GM10248 (cell line): ENCODE data around the gene MATN4.

Source experiments
- CTCF ChIA-PET: fragments of 300-600 bp; sonication (Branson Sonifier 250); formaldehyde crosslinking; extraction: SDS; loops from one replicate; lab custom pipeline; 2021; ENCODE audit warnings: antibody characterized with exemption; lab: Yijun Ruan, JAX
- POLR2A ChIA-PET: fragments of 350-650 bp; sonication (Branson Sonifier 250); formaldehyde crosslinking; extraction: SDS; loops from one replicate; lab custom pipeline; 2020; ENCODE audit warnings: antibody characterized with exemption; lab: Yijun Ruan, JAX
- DNase-seq: peaks from one replicate; pipeline ENCODE4 v3.0.0; 2012; ENCODE audit errors: extremely low spot score
- TF ChIP-seq, protein P1 (sequence below): IDR thresholded peaks from 2 replicates; pipeline ENCODE4 v1.5.1; 2012; ENCODE audit warnings: mild to moderate bottlenecking, low read depth; ENCODE audit errors: extremely low read depth, missing control alignments, control extremely low read depth

The MATN4 gene

DNA sequence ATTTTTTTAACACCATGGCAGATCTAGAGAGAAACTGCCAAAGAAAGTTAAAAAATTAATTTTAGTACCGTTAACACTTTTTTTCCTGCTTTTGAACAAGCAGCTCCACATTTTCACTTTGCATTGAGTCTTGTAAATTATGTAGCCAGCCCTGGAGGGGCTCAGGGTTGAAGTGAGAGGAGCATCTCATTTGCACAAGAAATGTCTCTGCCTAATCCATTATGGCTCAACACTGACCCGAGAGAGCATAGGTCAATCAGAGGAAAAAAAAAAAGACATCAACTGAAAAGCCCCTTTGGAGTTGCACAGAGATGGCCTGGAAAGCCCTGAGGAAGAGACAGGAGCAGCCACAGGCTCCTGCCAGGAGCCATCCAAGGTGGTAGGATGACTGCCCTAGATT, 49.4 kb downstream of the MATN4 start:
- POLR2A ChIA-PET, result no interaction called here
- no peak for DNase-seq
- CTCF ChIA-PET, result interaction anchor here (1.3 kb wide), 1 partner anchor 10 kb away, joined by 5 read pairs; no protein-coding TSS in a partner anchor
- TF ChIP-seq, protein P1, sequence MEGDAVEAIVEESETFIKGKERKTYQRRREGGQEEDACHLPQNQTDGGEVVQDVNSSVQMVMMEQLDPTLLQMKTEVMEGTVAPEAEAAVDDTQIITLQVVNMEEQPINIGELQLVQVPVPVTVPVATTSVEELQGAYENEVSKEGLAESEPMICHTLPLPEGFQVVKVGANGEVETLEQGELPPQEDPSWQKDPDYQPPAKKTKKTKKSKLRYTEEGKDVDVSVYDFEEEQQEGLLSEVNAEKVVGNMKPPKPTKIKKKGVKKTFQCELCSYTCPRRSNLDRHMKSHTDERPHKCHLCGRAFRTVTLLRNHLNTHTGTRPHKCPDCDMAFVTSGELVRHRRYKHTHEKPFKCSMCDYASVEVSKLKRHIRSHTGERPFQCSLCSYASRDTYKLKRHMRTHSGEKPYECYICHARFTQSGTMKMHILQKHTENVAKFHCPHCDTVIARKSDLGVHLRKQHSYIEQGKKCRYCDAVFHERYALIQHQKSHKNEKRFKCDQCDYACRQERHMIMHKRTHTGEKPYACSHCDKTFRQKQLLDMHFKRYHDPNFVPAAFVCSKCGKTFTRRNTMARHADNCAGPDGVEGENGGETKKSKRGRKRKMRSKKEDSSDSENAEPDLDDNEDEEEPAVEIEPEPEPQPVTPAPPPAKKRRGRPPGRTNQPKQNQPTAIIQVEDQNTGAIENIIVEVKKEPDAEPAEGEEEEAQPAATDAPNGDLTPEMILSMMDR, result no peak

DNA sequence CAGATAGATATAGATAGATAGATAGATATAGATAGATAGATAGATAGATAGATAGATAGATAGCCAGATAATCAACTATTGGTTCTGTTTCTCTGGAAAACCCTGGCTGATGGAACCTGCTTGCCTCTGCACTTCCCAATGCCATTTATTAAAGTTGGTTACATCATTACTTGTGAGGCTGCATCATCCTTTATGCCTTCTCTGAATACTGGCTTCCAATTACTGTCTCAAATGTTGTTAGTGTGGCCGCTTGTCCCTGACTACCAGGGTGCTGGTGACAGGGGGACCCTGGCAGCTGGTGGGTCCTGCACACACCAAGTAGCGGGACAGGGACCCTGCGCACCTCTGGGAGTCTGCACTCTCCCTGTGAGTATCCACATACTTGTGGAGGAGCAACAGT, 49.8 kb downstream of the MATN4 start:
- no peak for DNase-seq
- TF ChIP-seq, protein P1, result no peak
- POLR2A ChIA-PET, result no interaction called here
- CTCF ChIA-PET, result no interaction called here

DNA sequence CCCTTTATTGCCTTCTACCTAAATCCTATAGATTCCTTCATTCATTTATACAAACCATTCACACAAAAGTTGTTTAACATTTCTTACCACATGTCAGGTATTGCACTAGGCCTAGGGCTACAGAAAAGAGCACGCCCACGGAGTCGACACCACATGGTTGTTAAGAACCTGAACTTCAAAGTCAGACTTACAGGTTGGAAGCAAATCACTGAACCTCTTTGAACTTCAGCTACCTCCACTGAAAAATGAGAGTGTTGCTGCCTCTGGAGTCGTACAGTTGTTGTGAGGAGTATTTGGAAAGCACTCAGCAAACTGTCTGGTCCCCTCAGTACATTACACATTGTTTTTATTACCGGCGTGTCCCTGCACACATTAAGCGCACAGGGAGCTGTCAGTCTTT, 50.4 kb downstream of the MATN4 start:
- DNase-seq, result no peak
- POLR2A ChIA-PET, result no interaction called here
- CTCF ChIA-PET, result interaction anchor here (1.4 kb wide), 1 partner anchor 9 kb away, joined by 3 read pairs; no protein-coding TSS in a partner anchor
- TF ChIP-seq, protein P1, result no peak

DNA sequence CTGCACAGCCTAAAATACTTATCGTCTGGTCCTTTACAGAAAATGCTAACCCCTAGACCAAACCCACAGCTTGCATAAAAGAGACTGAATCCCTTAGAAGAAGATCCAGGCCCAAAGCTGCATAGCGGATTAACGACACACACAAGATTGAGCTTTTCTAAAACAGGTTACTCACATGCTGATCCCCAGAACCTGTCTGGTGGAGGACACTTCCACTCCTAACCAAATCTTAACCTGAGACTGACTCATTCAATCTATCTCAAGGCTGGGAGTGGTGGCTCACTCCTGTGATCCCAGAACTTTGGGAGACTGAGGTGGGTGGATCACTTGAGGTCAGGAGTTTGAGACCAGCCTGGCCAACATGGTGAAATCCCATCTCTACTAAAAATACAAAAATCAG, 50.9 kb downstream of the MATN4 start:
- ChIA-PET POLR2A (no interaction called here), CTCF (interaction anchor here (1.1 to 1.4 kb wide), 2 partner anchors 9 to 36 kb away, joined by 3 read pairs; no protein-coding TSS in a partner anchor)
- DNase-seq, result no peak
- TF ChIP-seq, protein P1, result no peak

DNA sequence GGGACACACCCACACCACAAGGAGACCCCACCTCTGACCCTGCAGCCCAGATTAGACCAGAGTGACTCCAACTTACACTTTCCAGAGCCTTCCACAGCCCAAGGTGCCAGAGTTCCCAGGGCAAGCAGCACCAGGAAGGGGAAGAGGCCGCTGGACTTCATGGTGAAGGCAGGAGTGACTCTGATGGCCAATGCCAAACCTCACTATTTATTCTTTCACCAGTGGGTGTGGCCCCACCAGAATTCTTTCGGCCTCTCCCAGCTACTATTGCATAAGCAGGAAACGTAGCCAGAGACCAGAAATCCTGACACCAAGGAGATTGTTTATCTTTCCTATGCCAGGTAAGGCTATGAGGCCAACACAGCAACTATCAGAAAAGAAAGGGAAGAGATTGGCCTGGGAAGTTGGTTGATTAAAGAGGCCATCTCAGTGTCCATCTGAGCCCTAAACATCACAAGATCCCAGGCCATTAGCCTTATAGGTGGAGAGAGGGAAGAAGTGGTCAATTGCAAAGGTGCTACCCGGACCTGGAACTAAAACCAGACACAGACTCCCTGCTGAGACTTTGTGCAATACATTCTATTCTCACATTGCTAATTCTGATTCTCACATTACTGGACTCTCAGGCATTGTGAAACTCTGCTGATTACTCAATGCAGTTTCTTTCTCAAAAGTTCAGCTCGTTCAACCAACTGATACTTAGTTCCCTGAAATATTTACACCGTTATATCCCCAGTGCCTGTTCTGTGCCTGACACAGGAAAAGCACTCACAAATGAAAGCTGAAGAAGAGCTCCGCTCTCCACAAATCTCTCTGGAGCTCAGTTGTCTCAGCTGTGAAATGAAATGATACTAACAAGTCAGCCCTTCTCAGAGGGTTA, 53.5 kb downstream of the MATN4 start, which contains the start of gene SLPI:
SLPI (minus strand) TSS at position 182 of the 880 bp plus-strand sequence; CDS start at position 161, 21 bp downstream.
- TF ChIP-seq, protein P1, result no peak
- CTCF ChIA-PET, result interaction anchor here (1.0 to 1.3 kb wide), 3 partner anchors 9 to 517 kb away, joined by 3 read pairs; no protein-coding TSS in a partner anchor
- peak; percentile 24 for DNase-seq

DNA sequence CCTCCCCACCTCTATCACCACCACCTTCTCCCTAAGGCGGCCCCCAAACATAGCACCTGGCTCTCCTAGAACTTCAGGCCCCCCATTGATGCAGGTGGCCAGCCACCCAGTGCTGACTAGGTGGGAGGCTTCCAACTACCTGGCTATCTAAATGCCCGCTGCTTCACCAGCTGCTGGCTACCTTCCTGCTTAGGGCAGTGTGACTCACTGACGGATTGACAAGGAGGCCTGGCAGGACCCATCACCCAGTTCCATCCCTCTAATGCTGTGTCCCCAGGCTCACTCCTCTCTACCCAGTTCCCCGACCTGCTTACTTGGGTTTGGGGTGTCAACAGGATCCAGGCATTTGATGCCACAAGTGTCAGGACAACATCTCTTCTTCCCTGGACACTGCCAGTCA, 54.8 kb downstream of the MATN4 start:
- ChIA-PET CTCF (no interaction called here), POLR2A (no interaction called here)
- TF ChIP-seq, protein P1, result no peak
- no peak for DNase-seq

More for the DNA sequence above, 53.5 kb downstream of the MATN4 start, which contains the start of gene SLPI:
- POLR2A ChIA-PET, result no interaction called here
